NT2/D1 (cell line): Measurements from ENCODE around the gene YEATS4.

Experiments
- DNase-seq: peaks from one replicate; pipeline ENCODE4 v3.0.0-alpha.2; 2011; ENCODE audit warnings: low read depth, low spot score
- H3K27me3 ChIP-seq: 2 replicates; pipeline ENCODE4 v1.6.0; 2011; ENCODE audit warnings: mild to moderate bottlenecking; ENCODE audit not compliant: insufficient read length, insufficient read depth
- H3K36me3 ChIP-seq: 2 replicates; pipeline ENCODE4 v1.6.1; 2011; ENCODE audit warnings: mild to moderate bottlenecking, low read length, mixed read lengths; ENCODE audit not compliant: insufficient read depth, insufficient read length
- H3K4me1 ChIP-seq: 2 replicates; pipeline ENCODE4 v1.5.1; 2011; ENCODE audit not compliant: insufficient read depth, insufficient read length
- H3K4me3 ChIP-seq: 2 replicates; pipeline ENCODE4 v1.5.1; 2011; ENCODE audit warnings: low read depth; ENCODE audit not compliant: insufficient read length
- H3K9ac ChIP-seq: 2 replicates; pipeline ENCODE4 v1.6.0; 2011; ENCODE audit warnings: low read depth; ENCODE audit not compliant: insufficient read length
- H3K9me3 ChIP-seq: 2 replicates; pipeline ENCODE4 v1.5.1; 2011; ENCODE audit warnings: mild to moderate bottlenecking, low read length; ENCODE audit not compliant: insufficient read depth
- SUZ12 ChIP-seq: IDR thresholded peaks from 2 replicates; pipeline ENCODE4 v1.6.1; 2011; ENCODE audit not compliant: insufficient read length, insufficient read depth; ENCODE audit errors: extremely low read depth
- YY1 ChIP-seq: IDR thresholded peaks from 2 replicates; pipeline ENCODE4 v1.6.1; 2011; ENCODE audit not compliant: insufficient read length, insufficient read depth
- ZNF274 ChIP-seq: IDR thresholded peaks from 2 replicates; pipeline ENCODE4 v1.6.1; 2011; ENCODE audit warnings: mild to moderate bottlenecking, low read depth, low read length

The YEATS4 gene

DNA sequence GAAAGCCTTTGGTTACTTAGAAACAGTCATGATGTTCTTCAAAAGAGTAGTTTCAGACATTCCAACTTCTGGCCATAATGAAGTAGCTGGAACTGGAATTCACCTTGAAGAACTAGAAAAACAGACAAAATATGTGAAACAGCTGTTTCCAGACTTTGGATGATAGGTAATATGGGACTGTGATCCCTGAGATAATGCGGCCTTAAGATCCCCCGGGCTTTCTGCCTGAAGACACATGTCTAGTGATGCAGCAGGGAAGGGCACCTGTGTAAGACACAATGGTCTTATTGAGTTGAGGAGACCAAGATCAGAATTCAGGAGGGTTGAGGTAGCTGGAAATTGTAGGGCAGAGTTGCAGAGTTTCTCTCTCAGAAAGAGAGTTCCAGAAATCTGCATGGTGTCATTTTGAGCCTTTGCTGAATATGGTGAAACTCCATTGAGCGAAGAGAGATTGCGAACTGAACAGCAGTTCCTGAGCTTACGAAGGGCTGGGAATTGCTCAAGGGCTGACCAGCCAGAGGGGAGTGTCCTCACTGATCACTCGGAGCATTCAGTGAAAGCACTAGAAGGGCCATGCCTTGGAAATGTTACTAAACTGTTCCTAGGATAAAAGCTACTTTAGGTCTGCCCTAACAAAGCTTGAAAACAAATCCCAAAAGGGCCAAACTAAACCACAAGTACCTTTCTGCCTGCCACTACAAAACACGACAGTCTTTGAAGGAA, 69.0 kb downstream of the YEATS4 start:
- Histone ChIP-seq H3K4me1 (peaks cover 4% of the 10 kb centered on the region), H3K9me3 (no peaks in the 10 kb centered on the region), H3K9ac (no peak overlapping the region), H3K27me3 (no peaks in the 10 kb centered on the region), H3K36me3 (no peaks in the 10 kb centered on the region), H3K4me3 (no peak overlapping the region)
- TF ChIP-seq SUZ12 (no peak), ZNF274 (no peak)
- DNase-seq, result no peak

DNA sequence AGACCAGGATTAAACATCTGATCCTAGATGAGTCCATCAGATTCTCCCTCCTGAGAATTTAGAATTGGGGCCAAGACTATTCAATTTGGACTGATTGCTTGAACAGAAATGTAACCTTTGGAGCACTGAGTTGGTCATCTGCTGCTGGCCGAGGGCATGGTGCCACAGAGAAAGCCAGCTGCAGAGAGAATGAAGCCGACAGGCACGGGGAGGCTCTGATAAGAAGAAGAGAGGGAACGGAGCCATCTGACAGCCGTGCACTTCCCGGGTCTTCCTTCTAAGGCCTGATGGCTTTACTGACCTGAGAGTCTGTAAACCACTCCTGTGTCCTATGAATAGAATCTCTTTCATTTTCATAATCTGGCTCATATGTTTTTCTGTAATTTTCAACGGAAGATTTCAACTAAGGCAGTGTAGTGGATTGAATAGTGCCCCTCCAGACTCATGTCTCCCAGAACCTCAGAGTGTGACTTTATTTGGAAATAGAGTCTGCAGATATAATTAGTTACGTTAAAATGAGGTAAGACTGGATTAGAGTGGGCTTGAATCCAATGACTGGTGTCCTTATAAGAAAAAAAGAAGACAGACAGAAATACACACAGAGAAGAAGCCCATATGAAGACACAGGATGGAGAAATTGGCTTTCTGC, 71.5 kb downstream of the YEATS4 start:
- no peaks in the 10 kb centered on the region for H3K9me3 ChIP-seq
- H3K36me3 ChIP-seq, result no peaks in the 10 kb centered on the region
- H3K4me1 ChIP-seq, result no peaks in the 10 kb centered on the region
- H3K27me3 ChIP-seq, result no peaks in the 10 kb centered on the region
- H3K9ac ChIP-seq, result no peak overlapping the region
- no peak for TF ChIP-seq SUZ12
- TF ChIP-seq YY1, result no peak
- TF ChIP-seq ZNF274, result no peak
- no peak for DNase-seq
- no peak overlapping the region for H3K4me3 ChIP-seq

- TF ChIP-seq SUZ12 (no peak), ZNF274 (no peak), YY1 (no peak)
- no peaks in the 10 kb centered on the region for H3K27me3 ChIP-seq
- H3K36me3 ChIP-seq, result no peaks in the 10 kb centered on the region
- no peak overlapping the region for H3K9ac ChIP-seq
- H3K4me1 ChIP-seq, result no peaks in the 10 kb centered on the region
- H3K4me3 ChIP-seq, result no peak overlapping the region
- no peak for DNase-seq
- no peaks in the 10 kb centered on the region for H3K9me3 ChIP-seq
Observed at GRCh38 chr12:69431591-69432222, 72.2 kb downstream of the YEATS4 start.

DNA sequence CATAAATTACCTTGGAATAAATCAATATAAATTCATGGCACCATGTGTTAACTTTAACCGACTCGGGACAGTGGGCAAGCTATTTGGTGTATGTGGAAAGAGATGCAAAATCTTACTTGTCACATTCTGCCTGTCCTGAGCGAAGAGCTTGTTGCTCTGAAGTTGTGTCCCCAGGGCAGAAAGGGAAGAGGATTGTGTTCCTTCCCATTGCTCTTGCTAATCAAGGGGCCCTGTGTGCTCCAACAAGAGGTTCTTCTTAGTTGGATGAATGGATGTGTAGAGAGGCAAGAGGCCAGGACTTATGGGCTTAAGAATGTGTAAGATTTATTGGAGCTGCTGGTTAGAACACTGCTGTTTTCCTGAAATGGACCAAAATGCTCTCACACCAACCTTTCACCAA, 74.1 kb downstream of the YEATS4 start:
- Histone ChIP-seq H3K4me3 (no peak overlapping the region), H3K4me1 (no peaks in the 10 kb centered on the region), H3K9ac (no peak overlapping the region), H3K9me3 (no peaks in the 10 kb centered on the region), H3K27me3 (no peaks in the 10 kb centered on the region), H3K36me3 (no peaks in the 10 kb centered on the region)
- DNase-seq, result no peak
- no peak for TF ChIP-seq YY1
- no peak for TF ChIP-seq ZNF274
- TF ChIP-seq SUZ12, result no peak

DNA sequence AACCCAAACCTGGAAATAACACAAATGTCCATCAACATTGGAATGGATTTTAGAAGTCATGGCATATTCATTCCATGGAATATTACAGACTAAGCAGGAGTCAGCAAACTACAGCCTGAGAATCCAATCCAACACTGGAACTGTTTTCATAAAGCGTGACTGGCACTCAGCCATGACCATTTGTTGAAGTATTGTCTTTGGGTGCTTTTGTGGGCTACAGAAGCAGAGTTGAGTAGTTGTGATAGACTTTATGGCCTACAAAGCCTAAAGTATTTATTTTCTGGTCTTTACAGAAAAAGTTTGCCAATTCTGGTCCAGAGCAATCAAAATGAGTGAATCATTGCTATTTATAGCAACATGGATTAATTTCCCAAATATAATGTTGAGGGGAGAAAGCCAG, 76.1 kb downstream of the YEATS4 start:
- no peak for DNase-seq
- Histone ChIP-seq H3K9me3 (no peaks in the 10 kb centered on the region), H3K27me3 (no peaks in the 10 kb centered on the region), H3K4me3 (no peak overlapping the region), H3K4me1 (no peaks in the 10 kb centered on the region), H3K9ac (no peak overlapping the region), H3K36me3 (no peaks in the 10 kb centered on the region)
- TF ChIP-seq ZNF274, result no peak
- no peak for TF ChIP-seq SUZ12
- TF ChIP-seq YY1, result no peak

DNA sequence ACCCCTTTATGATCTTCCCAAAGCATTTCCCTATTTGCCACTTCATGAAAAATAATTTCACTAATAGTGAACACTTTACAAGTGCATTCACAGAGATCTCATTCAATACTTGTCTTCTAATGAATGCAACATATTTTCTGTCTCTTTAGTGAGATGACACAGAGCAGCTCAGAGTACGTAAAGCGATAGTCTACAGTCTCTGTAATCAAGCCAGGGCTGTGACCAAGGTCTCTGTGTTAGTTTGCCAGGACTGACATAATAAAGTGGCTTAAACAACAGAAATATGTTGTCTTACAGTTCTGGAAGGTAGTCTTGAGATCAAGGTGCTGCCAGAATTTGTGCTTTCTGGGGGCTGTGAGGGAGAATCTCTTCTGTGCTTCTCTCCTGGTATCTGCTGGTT, 77.5 kb downstream of the YEATS4 start:
- Histone ChIP-seq H3K4me1 (no peaks in the 10 kb centered on the region), H3K4me3 (no peak overlapping the region), H3K36me3 (no peaks in the 10 kb centered on the region), H3K27me3 (no peaks in the 10 kb centered on the region), H3K9me3 (no peaks in the 10 kb centered on the region), H3K9ac (no peak overlapping the region)
- no peak for TF ChIP-seq SUZ12
- TF ChIP-seq YY1, result no peak
- no peak for TF ChIP-seq ZNF274
- DNase-seq, result no peak

- Histone ChIP-seq H3K9me3 (no peaks in the 10 kb centered on the region), H3K36me3 (no peaks in the 10 kb centered on the region), H3K9ac (no peak overlapping the region), H3K4me1 (no peaks in the 10 kb centered on the region), H3K27me3 (no peaks in the 10 kb centered on the region), H3K4me3 (no peak overlapping the region)
- no peak for DNase-seq
- TF ChIP-seq SUZ12 (no peak), YY1 (no peak), ZNF274 (no peak)
Observed at GRCh38 chr12:69438539-69438938, 79.0 kb downstream of the YEATS4 start.
